GM19468 (cell line): ENCODE results near the gene GMEB1.
"Not testable (repeated sequence)": the region's sequence is repeated elsewhere in the genome, so short reads cannot be mapped to it uniquely, and the experiment has no call there.

Source experiments
- ATAC-seq: cut with Tn5 transposase; IDR thresholded peaks from one replicate; pipeline ENCODE4 v1.9.1; 2021; ENCODE audit warnings: mild to moderate bottlenecking, moderate library complexity, moderate number of reproducible peaks; ENCODE audit not compliant: unreplicated experiment; ENCODE audit errors: extremely low read depth

The GMEB1 gene, protein sequence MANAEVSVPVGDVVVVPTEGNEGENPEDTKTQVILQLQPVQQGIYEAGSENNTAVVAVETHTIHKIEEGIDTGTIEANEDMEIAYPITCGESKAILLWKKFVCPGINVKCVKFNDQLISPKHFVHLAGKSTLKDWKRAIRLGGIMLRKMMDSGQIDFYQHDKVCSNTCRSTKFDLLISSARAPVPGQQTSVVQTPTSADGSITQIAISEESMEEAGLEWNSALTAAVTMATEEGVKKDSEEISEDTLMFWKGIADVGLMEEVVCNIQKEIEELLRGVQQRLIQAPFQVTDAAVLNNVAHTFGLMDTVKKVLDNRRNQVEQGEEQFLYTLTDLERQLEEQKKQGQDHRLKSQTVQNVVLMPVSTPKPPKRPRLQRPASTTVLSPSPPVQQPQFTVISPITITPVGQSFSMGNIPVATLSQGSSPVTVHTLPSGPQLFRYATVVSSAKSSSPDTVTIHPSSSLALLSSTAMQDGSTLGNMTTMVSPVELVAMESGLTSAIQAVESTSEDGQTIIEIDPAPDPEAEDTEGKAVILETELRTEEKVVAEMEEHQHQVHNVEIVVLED

DNA sequence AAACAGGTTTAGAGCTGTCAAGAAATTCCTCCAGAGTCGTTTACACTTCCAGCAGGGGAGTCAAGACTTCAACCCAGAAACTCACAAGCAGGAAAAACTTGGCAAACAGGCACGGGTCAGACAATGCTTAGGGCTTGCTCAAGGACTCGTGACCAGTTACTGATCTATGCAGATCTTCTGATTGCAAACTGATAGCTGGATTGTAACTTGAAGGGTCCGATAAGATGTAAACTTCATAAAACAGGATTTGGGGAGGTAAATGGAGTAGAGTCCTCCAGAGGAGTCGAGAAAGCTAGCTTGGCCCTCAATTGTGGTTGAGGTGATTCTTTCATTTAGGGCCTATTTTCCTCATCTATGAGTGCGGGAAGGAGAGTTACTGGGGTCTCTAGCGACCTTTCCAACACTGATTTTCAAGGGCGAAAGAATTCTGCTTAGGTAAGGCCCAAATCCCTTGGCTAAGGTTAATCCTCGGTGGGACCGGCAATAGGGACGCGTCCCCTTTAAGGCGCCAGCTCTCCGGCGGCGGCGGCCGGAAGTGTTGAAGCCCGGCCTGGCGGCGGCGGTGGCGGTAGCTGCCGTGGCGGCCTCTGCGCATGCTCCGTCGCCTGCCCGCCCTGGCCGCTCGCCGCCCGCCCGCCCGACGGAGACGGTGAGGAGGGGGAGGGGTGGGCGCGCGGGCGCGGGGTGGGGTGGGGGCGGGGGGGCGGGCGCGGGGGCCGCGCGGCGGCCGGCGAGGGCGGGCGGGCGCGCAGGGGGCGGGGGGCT is at the start of gene GMEB1:
Gene GMEB1, plus strand, starts transcription at position 594 of the 765 bp plus-strand sequence. CDS start 14,829 bp downstream, outside the sequence.
- peak; percentile 51 for ATAC-seq

DNA sequence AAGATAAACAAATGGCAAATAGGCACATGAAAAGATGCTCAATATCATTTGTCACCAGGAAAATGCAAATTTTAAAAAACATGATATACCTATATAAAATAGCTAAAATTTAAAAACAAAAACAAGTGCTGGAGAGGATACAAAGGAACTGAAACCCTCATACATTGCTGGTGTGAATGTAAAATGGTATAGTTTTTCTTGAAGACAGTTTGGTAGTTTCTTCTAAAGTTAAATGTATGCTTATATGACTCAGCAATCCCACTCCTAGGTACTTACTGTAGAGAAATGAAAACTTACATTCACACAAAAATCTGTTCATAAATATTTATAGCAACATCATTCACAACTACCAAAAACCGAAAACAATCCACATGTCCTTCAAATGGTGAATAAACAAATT is 36.9 kb upstream of the GMEB1 start:
- ATAC-seq: no peak

DNA sequence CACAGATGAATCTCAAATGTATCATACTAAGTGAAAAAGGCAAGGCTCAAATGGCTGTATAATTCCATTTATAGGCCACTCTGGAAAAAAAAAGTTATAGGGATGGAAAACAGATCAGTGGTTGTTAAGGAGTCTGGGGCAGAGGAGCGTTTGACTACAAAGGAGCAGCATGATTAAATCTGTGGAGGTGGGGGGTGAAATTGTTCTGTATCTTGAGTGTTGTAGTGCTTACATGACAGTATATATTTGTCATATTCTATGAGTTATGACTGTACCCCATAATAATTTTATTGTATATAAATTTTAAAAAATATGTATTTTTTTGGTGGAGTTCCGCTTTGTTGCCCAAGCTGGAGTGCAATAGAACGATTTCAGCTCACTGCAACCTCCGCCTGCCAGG is 36.0 kb upstream of the GMEB1 start:
- ATAC-seq: no peak

DNA sequence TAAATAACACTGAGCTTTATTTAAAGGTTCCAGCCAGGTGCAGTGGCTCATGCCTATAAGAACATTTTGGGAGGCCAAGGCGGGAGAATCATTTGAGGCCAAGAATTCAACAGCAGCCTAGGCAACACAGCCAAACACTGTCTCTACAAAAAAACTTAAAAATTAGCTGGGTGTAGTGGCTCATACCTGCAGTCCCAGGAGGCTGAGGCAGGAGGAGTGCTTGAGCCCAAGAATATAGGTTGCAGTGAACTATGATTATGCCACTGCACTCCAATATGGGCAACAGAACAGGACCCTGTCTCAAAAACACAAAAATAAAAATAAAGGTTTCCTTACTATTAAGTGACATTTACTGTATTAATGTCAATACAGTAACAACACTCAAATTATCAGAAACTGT is 27.8 kb upstream of the GMEB1 start:
- ATAC-seq: no peak

DNA sequence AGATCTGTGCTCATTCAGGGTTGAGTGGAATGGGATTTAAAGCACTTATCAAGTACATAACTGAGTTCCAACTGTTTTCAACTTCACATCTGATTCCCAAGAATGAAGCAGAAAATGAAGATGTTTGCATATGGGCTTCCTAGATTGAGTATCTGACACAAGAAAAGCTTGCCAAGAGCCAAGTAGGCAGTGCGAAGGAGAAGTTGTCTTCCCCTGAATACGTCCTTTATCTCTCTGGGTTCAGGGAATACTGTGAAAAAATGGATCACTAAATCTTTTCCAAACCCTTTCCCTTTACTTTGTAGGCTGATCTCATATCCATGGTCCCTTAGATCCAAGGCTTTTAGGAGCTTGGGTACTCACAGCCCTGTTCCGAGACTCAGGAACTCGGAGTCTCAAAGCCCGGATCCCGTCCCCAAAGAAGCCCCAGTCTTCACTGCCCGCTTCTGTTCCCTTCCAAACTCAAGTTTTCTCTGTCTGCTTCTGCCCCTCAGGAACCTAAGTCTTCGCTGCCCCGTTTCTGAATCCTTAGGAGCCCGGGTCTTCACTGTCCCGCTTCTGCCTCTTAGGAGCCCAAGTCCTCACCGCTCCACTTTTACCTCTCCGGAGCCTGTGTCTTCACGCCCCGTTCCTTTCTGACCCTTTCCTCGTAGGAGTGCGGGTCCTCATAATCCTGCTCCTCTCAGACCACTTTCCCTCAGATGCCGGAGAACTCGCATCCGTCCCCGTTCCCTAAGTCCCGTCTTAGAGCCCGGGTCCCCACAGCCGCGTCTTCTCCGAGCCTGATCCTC is 26.3 kb upstream of the GMEB1 start:
- no peak for ATAC-seq

DNA sequence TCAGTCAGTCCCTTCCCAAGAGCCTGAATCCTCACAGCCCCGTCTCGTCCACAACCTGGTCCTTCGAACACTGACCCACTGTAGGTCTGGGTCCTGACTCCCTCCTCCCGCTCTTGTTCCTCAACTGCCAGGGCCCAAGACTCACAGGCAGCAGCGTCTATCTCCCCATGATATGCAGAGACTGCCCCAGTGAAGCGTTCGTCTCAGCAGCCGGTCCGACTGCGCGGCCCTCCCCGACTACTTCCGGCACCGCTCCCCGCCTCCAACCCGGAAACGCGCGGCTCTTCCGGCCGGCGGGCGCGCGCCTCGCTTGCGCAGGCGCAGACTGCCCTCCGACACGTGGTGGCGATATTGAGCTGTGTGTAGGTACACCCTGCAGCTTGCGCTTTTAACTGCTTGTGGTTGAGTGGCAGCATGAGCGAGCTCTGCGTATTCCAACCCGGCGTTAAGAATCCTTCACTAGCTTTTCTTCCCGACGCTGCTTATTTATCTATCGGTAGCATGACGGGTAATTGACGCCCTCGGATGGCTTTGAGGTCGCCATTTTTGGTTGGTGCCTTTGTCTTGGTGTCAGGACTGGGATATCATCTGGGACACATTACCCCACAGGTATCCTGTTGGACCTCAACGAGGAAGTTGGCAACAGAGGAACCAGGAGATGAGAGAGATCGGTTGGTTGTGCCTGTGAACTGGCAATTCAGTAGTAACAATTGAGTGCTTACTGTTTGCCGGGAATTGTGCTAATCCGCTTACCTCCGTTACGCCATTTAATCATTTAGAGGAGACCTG is 25.5 kb upstream of the GMEB1 start, which contains the start of gene TAF12:
Gene TAF12, minus strand, starts transcription at position 221 of the 789 bp plus-strand sequence. CDS start 20,986 bp downstream, outside the sequence.
- ATAC-seq: peak; percentile 40

DNA sequence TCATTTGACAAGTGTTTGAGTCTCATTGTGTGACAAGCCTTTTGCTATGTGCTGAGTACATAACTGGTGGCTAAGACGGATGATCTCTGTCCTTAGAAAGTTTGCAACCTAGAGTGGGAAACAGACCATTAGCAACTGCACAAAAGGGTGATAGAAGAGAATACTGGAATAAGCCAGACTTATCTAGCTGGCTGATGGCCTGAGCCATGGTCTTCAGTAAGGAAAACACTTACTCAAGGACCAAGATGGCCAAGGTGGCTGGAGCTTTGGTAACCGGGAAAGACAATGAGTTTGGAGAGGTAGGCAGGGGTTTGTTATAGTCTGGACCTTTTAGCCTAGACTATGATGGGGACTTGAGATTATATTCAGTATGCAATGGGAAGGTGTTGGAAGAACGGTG is 24.1 kb upstream of the GMEB1 start:
- ATAC-seq: no peak

DNA sequence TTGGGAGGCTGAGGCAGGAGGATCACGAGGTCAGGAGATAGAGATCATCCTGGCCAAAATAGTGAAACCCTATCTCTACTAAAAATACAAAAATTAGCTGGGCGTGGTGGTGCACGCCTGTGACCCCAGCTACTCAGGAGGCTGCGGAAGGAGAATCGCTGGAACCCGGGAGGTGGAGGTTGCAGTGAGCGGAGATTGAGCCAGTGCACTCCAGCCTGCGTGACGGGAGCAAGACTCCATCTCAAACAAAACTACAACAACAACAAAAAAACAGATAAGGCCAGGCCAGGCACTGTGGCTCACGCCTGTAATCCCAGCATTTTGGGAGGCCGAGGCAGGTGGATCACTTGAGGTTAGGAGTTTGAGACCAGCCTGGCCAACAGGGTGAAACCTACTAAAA is 23.2 kb upstream of the GMEB1 start:
- not testable (repeated sequence) for ATAC-seq

DNA sequence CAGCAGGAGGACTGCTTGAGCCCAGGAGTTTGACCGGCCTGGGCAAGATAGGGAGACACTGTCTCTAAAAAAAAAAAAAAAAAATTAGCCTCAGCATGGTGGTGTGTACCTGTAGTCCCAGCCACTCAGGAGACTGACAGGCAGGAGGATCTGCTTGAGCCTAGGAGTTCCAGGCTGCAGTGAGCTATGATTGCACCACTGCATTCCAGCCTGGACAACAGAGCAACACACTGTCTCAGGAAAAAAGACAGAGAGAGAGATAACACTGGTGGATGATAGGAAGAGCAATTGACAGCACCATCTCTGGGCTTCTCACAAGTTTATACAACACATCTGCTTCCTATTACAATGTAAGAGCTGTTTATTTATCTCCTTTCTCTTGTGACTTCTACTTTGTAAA is 22.5 kb upstream of the GMEB1 start:
- ATAC-seq: no peak

DNA sequence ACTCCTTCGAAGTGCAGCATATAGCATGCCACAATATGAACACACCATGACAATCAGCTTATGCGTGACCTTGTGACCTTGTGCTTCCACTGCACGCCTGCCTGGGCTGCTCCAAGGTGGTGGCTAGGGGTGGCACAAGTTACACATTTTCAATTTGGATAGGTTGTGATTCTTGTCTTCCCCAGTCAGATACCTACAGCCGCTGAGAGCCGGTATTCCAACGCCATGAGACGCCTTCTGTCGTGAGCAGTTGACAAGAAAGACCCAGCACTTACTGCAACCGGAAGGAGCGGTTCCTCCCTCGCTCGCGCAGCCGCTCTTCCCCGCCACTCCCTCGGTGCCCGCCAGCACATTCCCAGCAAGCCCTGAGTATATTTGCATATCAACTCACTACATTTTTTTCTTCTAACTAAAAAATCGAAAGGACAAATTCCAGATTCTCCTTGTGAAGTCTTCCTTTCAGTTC is 20.5 kb upstream of the GMEB1 start:
- peak; percentile 53 for ATAC-seq

DNA sequence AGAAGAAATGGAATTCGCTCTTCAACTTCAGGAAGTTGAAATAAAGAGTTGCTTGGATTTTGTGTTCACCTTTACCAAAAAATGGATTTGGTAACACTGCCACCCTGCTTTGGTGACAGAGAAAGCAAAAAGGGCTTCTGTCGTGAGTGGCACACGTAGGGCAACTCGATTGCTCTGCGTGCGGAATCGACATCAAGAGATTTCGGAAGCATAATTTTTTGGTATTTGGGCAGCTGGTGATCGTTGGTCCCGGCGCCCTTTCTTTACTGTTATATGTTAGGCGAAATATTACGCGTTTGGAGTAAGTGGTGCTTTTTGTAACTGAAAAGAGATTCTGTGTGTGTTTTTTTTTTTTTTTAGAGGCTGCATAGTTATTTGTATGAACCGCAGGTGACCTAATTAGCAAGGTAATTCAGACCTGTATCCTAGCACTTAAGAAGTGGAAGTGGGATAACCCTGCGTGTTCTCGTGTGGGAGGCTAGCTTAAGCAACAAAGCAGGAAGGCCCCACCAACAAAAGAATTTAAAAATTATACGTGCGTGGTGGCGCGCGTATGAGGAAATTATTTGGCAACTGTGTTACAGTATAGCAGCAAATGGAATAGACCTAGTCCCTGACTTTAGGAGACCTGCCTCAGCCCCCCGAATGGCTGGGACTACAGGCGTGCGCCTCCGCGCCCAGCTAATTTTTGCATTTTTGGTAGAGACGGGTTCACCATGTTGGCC is 19.9 kb upstream of the GMEB1 start, which contains the start of gene RNU11:
Gene RNU11, plus strand, starts transcription at position 127 of the 725 bp plus-strand sequence.
- ATAC-seq: peak; percentile 15

DNA sequence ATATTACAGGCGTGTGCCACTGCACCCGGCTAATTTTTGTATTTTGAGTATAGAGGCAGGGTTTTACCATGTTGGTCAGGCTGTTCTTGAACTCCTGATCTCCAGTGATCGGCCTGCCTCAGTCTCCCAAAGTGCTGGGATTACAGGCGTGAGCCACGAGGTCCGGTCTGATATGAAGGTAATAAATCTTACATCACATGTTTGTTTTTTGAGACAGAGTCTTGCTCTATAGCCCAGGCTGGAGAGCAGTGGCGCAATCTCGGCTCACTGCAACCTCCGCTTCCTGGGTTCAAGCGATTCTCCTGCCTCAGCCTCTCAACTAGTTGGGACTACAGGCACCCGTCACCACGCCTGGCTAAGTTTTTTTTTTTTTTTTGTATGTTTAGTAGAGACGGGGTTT is 15.5 kb upstream of the GMEB1 start:
- not testable (repeated sequence) for ATAC-seq

DNA sequence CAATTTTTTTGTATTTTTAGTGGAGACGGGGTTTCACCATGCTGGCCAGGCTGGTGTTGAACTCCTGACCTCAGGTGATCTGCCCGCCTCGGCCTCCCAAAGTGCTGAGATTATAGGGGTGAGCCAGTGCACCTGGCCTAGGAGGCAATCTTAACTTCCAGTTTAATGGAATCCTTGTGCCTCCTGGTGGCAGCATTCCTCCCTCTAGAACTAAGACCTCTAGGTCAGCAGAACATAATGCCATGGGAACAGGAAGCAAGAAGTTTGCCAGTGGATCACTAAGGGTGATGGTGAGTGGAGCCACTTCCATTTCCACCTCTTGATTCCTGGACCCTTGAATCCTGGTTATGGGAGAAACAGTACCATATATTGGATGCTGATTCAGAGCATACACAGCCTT is 14.7 kb upstream of the GMEB1 start:
- not testable (repeated sequence) for ATAC-seq

DNA sequence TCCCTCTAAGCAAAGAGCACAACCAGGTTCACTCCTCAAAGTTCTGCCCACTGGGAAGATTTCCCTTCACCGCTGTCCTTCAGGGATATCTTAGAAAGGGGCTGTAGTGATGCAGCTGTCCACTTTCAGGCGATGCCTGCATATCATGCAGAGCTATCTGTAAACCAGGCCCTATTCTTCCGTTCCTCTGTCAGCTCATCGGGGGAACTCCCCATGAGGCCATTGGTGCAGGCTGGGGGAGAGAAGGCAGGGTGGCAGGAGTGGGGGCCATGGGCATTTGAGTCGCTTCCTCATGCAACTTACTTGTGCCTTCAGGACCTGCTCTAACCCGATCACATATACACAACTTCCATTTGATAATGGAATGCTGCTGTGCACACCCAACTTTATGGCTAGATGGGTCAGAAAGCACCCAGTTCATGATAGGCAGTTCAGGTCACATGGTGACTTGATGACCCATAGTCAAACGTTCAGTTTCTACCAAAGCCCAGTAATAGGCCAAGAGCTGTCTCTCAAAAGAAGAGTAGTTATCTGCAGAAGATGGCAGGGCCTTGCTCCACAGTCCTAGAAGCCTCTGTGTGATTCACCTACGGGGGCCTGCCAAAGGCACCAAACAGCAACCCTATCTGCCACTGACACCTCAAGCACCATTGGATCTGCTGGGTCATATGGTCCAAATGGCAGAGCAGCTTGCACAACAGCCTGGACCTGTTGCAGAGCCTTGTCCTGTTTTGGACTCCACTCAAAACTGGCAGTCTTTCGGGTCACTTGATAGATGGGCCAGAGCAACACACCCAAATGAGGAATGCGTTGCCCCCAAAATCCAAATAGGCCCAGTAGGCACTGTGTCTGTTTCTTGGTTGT is 12.9 kb upstream of the GMEB1 start:
- ATAC-seq: not testable (repeated sequence)

DNA sequence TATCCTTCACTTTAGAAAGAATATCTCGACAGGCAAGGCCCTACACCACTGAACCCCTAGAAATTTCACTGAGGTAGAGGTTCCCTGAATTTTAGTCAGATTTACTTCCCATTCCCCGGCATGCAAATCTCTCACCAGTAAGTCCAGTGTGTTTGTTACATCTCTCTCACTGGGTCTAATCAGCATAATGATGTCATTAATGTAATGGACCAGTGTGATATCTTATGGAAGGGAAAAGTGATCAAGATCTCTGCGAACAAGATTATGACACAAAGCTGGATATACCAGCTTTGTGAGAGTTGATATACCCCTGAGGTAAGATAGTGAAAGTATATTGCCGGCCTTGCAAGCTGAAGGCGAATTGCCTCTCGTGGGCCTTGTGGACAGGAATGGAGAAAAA is 12.2 kb upstream of the GMEB1 start:
- no peak for ATAC-seq

DNA sequence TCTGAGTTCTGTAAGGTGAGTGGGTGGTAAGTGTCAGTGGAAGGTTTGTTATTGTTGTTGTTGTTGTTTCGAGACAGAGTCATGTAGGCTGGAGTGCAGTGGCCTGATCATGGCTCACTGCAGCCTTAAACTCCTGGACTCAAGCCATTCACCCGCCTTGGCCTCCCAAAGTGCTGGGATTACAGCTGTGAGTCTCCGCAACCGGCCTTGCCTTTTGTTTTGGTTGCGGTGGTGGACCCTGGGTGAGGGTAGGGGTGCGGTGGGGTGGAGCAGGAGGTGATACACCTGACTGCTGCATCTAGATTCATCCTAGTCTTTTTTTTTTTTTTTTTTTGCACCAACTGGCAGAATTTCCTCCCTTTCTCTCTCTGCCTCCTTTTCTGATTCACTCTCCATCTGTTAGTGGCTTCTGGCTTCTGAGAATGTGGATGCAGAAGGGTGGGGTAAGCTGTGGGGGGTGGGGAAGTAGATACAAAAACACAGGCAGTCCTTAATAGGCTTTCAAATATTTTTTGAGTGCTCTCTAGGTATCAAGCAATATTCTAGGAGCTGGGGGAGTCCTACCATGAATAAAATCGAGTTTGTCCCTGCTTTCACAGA is 4.6 kb upstream of the GMEB1 start:
- no peak for ATAC-seq

DNA sequence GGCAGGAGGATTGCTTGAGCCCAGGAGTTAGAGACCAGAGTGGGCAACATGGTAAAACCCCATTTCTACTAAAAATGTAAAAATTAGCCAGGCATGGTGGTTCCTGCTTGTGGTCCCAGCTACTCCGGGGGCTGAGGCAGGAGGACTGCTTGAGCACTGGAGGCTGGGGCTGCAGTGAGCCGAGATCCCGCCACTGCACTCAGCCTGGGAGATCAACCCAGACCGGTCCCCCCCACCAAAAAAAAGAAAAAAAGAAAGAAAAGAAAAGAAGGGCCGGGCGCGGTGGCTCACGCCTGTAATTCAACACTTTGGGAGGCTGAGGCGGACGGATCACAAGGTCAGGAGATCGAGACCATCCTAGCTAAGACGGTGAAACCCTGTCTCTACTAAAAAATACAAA is 1.8 kb upstream of the GMEB1 start:
- no peak for ATAC-seq
